ENCODE measurements around the gene CRELD1. TPM values are rescaled to one million over a fixed set of nuclear protein-coding genes. Genes with fewer than 3 reads are reported as not detected.
A peak's percentile ranks its signal among the peaks of the same experiment; 100 is the strongest.

The CRELD1 gene
- total and polyA plus RNA-seq, 2 of the 13 experiments (the other 11 are each of a cell fraction or from before 2014, with no cell fraction given), result 27.1 to 61.9 TPM

DNA sequence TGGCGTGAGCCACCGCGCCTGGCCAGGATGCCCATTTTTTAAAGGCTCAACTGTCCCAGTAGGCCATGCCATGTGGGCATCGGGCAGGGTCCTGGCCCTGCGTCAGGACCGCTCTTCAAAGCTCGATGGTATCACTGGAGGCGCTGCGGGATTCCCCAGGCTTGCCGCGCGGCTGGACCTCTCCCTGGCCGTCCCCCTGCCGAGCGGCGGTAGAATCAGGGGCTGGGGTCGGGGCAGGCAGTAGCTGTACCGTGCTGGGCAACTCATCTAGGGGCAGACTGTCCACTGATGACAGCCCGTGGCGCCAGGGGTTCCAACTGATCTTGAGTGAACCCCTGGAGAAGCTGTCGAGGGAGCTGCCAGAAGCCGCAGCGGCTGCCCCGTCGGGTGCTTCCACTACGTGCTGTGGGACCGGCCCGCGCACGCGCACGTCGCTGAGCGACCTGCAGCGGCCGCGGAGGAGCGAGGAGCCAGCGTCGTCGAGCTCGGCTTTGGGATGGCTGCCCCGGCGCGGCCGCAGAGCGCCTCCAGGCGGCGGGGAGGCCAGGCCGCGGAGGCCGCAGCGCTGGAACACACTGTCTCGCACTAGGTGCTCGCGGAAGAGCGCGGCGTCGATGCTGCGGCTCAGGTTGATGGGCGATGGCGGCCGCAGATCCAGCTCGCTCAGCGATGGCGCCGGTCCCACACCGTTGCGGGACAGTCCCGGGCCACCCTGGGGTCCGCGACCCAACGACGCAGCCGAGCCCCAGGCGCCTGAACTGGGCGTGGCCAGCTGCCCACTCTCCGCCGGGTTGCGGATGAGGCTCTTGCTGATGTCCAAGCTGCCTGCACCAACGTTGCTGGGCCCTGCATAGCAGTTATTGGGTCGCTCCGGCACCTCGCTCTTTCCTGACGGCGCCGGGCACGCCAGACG is 12.7 kb downstream of the CRELD1 start (continued):
- TF ChIP-seq, protein P1, sequence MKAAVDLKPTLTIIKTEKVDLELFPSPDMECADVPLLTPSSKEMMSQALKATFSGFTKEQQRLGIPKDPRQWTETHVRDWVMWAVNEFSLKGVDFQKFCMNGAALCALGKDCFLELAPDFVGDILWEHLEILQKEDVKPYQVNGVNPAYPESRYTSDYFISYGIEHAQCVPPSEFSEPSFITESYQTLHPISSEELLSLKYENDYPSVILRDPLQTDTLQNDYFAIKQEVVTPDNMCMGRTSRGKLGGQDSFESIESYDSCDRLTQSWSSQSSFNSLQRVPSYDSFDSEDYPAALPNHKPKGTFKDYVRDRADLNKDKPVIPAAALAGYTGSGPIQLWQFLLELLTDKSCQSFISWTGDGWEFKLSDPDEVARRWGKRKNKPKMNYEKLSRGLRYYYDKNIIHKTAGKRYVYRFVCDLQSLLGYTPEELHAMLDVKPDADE (CRISPR knock-in tag; IDR thresholded peaks at IDR 0.05), result peak; percentile 83; the same call in 1 of the 2 replicates
- TF ChIP-seq ZBTB1 (CRISPR knock-in tag; IDR thresholded peaks at IDR 0.05; ENCODE audit: borderline replicate concordance) (no peak), ATF7-NPFF (CRISPR knock-in tag; IDR thresholded peaks at IDR 0.05; ENCODE audit: low read depth) (peak; percentile 78), HIVEP1 (CRISPR knock-in tag; IDR thresholded peaks at IDR 0.05) (peak; percentile 38; the same call in 1 of the 2 replicates), DMAP1 (CRISPR knock-in tag; IDR thresholded peaks at IDR 0.05) (peak; percentile 67), ZFP62 (CRISPR knock-in tag; IDR thresholded peaks at IDR 0.05) (no peak), NFKBIZ (CRISPR knock-in tag; IDR thresholded peaks at IDR 0.05) (peak; percentile 23; the same call in 1 of the 2 replicates), KMT2B (CRISPR knock-in tag; IDR thresholded peaks at IDR 0.05) (no peak; the same call in 1 of the 2 replicates), RAD21 (CRISPR knock-in tag; IDR thresholded peaks at IDR 0.05) (peak; percentile 96)
- TF ChIP-seq, protein P2, sequence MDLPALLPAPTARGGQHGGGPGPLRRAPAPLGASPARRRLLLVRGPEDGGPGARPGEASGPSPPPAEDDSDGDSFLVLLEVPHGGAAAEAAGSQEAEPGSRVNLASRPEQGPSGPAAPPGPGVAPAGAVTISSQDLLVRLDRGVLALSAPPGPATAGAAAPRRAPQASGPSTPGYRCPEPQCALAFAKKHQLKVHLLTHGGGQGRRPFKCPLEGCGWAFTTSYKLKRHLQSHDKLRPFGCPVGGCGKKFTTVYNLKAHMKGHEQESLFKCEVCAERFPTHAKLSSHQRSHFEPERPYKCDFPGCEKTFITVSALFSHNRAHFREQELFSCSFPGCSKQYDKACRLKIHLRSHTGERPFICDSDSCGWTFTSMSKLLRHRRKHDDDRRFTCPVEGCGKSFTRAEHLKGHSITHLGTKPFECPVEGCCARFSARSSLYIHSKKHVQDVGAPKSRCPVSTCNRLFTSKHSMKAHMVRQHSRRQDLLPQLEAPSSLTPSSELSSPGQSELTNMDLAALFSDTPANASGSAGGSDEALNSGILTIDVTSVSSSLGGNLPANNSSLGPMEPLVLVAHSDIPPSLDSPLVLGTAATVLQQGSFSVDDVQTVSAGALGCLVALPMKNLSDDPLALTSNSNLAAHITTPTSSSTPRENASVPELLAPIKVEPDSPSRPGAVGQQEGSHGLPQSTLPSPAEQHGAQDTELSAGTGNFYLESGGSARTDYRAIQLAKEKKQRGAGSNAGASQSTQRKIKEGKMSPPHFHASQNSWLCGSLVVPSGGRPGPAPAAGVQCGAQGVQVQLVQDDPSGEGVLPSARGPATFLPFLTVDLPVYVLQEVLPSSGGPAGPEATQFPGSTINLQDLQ (CRISPR knock-in tag; IDR thresholded peaks at IDR 0.05), result peak; percentile 94
- TF ChIP-seq, protein P3, sequence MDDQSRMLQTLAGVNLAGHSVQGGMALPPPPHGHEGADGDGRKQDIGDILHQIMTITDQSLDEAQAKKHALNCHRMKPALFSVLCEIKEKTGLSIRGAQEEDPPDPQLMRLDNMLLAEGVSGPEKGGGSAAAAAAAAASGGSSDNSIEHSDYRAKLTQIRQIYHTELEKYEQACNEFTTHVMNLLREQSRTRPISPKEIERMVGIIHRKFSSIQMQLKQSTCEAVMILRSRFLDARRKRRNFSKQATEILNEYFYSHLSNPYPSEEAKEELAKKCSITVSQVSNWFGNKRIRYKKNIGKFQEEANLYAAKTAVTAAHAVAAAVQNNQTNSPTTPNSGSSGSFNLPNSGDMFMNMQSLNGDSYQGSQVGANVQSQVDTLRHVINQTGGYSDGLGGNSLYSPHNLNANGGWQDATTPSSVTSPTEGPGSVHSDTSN (CRISPR knock-in tag; IDR thresholded peaks at IDR 0.05; ENCODE audit: borderline replicate concordance), result no peak; the same call in 1 of the 2 replicates
- TF ChIP-seq, protein P4, sequence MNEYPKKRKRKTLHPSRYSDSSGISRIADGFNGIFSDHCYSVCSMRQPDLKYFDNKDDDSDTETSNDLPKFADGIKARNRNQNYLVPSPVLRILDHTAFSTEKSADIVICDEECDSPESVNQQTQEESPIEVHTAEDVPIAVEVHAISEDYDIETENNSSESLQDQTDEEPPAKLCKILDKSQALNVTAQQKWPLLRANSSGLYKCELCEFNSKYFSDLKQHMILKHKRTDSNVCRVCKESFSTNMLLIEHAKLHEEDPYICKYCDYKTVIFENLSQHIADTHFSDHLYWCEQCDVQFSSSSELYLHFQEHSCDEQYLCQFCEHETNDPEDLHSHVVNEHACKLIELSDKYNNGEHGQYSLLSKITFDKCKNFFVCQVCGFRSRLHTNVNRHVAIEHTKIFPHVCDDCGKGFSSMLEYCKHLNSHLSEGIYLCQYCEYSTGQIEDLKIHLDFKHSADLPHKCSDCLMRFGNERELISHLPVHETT (CRISPR knock-in tag; conservative IDR thresholded peaks at IDR 0.05), result no peak; the same call in 1 of the 2 replicates
- TF ChIP-seq, protein P5, sequence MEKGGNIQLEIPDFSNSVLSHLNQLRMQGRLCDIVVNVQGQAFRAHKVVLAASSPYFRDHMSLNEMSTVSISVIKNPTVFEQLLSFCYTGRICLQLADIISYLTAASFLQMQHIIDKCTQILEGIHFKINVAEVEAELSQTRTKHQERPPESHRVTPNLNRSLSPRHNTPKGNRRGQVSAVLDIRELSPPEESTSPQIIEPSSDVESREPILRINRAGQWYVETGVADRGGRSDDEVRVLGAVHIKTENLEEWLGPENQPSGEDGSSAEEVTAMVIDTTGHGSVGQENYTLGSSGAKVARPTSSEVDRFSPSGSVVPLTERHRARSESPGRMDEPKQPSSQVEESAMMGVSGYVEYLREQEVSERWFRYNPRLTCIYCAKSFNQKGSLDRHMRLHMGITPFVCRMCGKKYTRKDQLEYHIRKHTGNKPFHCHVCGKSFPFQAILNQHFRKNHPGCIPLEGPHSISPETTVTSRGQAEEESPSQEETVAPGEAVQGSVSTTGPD (CRISPR knock-in tag; IDR thresholded peaks at IDR 0.05), result no peak
- TF ChIP-seq, protein P6, sequence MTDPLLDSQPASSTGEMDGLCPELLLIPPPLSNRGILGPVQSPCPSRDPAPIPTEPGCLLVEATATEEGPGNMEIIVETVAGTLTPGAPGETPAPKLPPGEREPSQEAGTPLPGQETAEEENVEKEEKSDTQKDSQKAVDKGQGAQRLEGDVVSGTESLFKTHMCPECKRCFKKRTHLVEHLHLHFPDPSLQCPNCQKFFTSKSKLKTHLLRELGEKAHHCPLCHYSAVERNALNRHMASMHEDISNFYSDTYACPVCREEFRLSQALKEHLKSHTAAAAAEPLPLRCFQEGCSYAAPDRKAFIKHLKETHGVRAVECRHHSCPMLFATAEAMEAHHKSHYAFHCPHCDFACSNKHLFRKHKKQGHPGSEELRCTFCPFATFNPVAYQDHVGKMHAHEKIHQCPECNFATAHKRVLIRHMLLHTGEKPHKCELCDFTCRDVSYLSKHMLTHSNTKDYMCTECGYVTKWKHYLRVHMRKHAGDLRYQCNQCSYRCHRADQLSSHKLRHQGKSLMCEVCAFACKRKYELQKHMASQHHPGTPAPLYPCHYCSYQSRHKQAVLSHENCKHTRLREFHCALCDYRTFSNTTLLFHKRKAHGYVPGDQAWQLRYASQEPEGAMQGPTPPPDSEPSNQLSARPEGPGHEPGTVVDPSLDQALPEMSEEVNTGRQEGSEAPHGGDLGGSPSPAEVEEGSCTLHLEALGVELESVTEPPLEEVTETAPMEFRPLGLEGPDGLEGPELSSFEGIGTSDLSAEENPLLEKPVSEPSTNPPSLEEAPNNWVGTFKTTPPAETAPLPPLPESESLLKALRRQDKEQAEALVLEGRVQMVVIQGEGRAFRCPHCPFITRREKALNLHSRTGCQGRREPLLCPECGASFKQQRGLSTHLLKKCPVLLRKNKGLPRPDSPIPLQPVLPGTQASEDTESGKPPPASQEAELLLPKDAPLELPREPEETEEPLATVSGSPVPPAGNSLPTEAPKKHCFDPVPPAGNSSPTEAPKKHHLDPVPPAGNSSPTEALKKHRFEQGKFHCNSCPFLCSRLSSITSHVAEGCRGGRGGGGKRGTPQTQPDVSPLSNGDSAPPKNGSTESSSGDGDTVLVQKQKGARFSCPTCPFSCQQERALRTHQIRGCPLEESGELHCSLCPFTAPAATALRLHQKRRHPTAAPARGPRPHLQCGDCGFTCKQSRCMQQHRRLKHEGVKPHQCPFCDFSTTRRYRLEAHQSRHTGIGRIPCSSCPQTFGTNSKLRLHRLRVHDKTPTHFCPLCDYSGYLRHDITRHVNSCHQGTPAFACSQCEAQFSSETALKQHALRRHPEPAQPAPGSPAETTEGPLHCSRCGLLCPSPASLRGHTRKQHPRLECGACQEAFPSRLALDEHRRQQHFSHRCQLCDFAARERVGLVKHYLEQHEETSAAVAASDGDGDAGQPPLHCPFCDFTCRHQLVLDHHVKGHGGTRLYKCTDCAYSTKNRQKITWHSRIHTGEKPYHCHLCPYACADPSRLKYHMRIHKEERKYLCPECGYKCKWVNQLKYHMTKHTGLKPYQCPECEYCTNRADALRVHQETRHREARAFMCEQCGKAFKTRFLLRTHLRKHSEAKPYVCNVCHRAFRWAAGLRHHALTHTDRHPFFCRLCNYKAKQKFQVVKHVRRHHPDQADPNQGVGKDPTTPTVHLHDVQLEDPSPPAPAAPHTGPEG (CRISPR knock-in tag; IDR thresholded peaks at IDR 0.05), result no peak; the same call in 1 of the 2 replicates
